HFFc6 (cell line): ENCODE results near the gene PLB1. TPM values are rescaled to one million over a fixed set of nuclear protein-coding genes. Genes with fewer than 3 reads are reported as not detected.

Experiments used
- DNase-seq: peaks from one replicate; pipeline ENCODE4 v3.0.0-alpha.2; 2018
- H3K27ac Mint-ChIP-seq: 2 replicates; pipeline ENCODE4 v1.8.0; 2020; ENCODE audit warnings: mild to moderate bottlenecking, mixed read lengths
- H3K27me3 Mint-ChIP-seq: 2 replicates; pipeline ENCODE4 v1.8.0; 2021; ENCODE audit warnings: mild to moderate bottlenecking, moderate library complexity, mixed read lengths; ENCODE audit not compliant: insufficient read depth
- H3K36me3 Mint-ChIP-seq: 2 replicates; pipeline ENCODE4 v1.8.0; 2021; ENCODE audit warnings: low read depth, mixed read lengths
- H3K4me1 Mint-ChIP-seq: 2 replicates; pipeline ENCODE4 v1.8.0; 2020; ENCODE audit warnings: low read depth, mixed read lengths
- H3K4me3 Mint-ChIP-seq: 2 replicates; pipeline ENCODE4 v1.8.0; 2020; ENCODE audit warnings: mild to moderate bottlenecking, moderate library complexity, mixed read lengths
- H3K9me3 Mint-ChIP-seq: 2 replicates; pipeline ENCODE4 v1.8.0; 2020; ENCODE audit warnings: mild to moderate bottlenecking, mixed read lengths
- total RNA-seq, 6 experiments: library from RNA; stranded (reverse); fragmentation: NEBNext Ultra II Directional; extraction: Animal tissue kit (Norgen Biotek cat#: 25700); gene quantifications; 2 replicates in 1 of 6; 3 replicates in 5 of 6; pipeline ENCODE4 v1.2.3, GENCODE V29; 2021
- TF ChIP-seq, protein P1 (sequence below): fragments of 200-600 bp; sonication (generic); IDR thresholded peaks from 2 replicates; pipeline ENCODE4 v1.5.0; 2021; ENCODE audit warnings: antibody characterized with exemption, mild to moderate bottlenecking

The PLB1 gene
- total RNA-seq, 6 experiments from 2014 or later, result 0.36 to 0.95 (median 0.62) TPM

- Mint-ChIP-seq H3K27me3 (peaks cover 2% of the 10 kb centered on the region), H3K4me1 (peaks cover 23% of the 10 kb centered on the region), H3K27ac (no peak overlapping the region), H3K36me3 (peaks cover 14% of the 10 kb centered on the region), H3K9me3 (peaks cover 9% of the 10 kb centered on the region; the same call in 1 of the 2 replicates), H3K4me3 (no peak overlapping the region)
- TF ChIP-seq, protein P1, sequence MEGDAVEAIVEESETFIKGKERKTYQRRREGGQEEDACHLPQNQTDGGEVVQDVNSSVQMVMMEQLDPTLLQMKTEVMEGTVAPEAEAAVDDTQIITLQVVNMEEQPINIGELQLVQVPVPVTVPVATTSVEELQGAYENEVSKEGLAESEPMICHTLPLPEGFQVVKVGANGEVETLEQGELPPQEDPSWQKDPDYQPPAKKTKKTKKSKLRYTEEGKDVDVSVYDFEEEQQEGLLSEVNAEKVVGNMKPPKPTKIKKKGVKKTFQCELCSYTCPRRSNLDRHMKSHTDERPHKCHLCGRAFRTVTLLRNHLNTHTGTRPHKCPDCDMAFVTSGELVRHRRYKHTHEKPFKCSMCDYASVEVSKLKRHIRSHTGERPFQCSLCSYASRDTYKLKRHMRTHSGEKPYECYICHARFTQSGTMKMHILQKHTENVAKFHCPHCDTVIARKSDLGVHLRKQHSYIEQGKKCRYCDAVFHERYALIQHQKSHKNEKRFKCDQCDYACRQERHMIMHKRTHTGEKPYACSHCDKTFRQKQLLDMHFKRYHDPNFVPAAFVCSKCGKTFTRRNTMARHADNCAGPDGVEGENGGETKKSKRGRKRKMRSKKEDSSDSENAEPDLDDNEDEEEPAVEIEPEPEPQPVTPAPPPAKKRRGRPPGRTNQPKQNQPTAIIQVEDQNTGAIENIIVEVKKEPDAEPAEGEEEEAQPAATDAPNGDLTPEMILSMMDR, result no peak
- no peak for DNase-seq
Measured at GRCh38 chr2:28463211-28463816, 32.5 kb upstream of the PLB1 start.

DNA sequence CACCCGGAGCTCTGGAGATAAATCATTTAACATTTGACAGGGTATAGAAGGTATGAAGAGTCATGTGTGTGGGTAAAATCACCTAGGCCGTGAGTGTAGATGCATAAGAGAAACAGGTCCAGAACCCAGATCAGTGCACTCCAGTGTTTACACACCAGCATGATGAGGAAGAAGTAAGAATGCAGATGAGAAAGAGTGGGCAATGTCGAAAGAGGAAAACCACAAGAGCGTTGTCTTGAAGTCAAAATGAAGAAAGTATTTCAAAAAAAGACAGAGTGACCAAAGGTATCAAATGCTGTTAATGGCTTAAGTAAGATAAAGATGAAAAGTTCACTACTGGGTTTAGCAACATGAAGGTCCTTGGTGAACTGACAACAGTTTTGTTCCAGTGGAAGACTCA is 32.0 kb upstream of the PLB1 start:
- peaks cover 5% of the 10 kb centered on the region for H3K27me3 Mint-ChIP-seq
- no peak overlapping the region for H3K4me3 Mint-ChIP-seq
- TF ChIP-seq, protein P1, result no peak
- no peak overlapping the region for H3K27ac Mint-ChIP-seq
- DNase-seq, result no peak
- H3K9me3 Mint-ChIP-seq, result peaks cover 9% of the 10 kb centered on the region; the same call in 1 of the 2 replicates
- H3K36me3 Mint-ChIP-seq, result peaks cover 14% of the 10 kb centered on the region
- peaks cover 23% of the 10 kb centered on the region for H3K4me1 Mint-ChIP-seq

- peaks cover 8% of the 10 kb centered on the region for H3K27me3 Mint-ChIP-seq
- peak; percentile 36 for DNase-seq
- H3K4me1 Mint-ChIP-seq, result peaks cover 34% of the 10 kb centered on the region
- TF ChIP-seq, protein P1, result no peak
- H3K4me3 Mint-ChIP-seq, result no peak overlapping the region
- H3K36me3 Mint-ChIP-seq, result peaks cover 14% of the 10 kb centered on the region
- peaks cover 9% of the 10 kb centered on the region; the same call in 1 of the 2 replicates for H3K9me3 Mint-ChIP-seq
- 0 out of 2 replicates have a peak overlapping the region, but pooled peaks have one; percentile 10 for H3K27ac Mint-ChIP-seq
Measured at GRCh38 chr2:28465148-28465885, 30.5 kb upstream of the PLB1 start.

GRCh38 chr2:28469304-28469703 is 26.6 kb upstream of the PLB1 start:
- no peak overlapping the region for H3K4me3 Mint-ChIP-seq
- DNase-seq, result peak; percentile 13
- peaks cover 21% of the 10 kb centered on the region for H3K4me1 Mint-ChIP-seq
- peaks cover 7% of the 10 kb centered on the region; the same call in 1 of the 2 replicates for H3K36me3 Mint-ChIP-seq
- no peak overlapping the region for H3K27ac Mint-ChIP-seq
- TF ChIP-seq, protein P1, result no peak
- H3K9me3 Mint-ChIP-seq, result peaks cover 8% of the 10 kb centered on the region
- peaks cover 10% of the 10 kb centered on the region for H3K27me3 Mint-ChIP-seq

DNA sequence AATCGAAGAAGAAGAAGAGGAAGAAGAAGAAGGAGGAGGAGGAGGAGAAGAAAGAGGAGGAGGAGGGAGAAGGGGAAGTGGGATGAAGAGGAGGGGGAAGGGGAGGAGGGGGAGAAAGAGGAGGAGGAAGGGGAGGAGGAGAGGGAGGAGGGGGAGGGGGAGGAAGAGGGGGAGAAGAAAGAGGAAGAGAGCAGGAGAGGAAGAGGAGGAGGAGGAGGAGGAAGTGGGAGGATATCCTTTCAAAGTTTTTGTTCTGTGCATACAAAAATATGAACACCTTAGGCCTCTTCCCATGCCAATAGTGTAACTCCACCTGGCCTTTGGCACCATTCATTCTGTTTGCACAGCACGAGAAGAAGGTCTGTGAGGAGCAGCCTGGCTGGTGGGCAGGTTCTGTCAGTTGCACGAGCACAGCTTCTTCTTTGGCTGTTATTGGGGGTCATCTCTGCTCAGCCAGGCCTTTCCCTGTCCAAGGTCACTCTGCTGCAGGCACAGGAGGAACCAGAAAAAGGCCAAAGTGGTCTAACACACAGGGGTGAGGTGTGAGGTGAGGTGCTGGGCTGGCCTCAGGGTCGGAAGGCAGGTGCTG is 25.8 kb upstream of the PLB1 start:
- TF ChIP-seq, protein P1, result no peak
- peaks cover 11% of the 10 kb centered on the region for H3K9me3 Mint-ChIP-seq
- H3K4me1 Mint-ChIP-seq, result peaks cover 19% of the 10 kb centered on the region
- peaks cover 11% of the 10 kb centered on the region for H3K27me3 Mint-ChIP-seq
- H3K36me3 Mint-ChIP-seq, result peaks cover 8% of the 10 kb centered on the region; the same call in 1 of the 2 replicates
- H3K4me3 Mint-ChIP-seq, result no peak overlapping the region
- no peak overlapping the region for H3K27ac Mint-ChIP-seq
- DNase-seq, result no peak
